Limb (tissue), 2 donors: Measurements from ENCODE around the gene CREB3L2.
"Not testable (repeated sequence)": the region's sequence is repeated elsewhere in the genome, so short reads cannot be mapped to it uniquely, and the experiment has no call there.

Source experiments
- DNase-seq, 2 donors: peaks; one replicate each; pipeline ENCODE4 v3.0.0-alpha.2; 2016; ENCODE audit errors: extremely low spot score in 2 of 2

The CREB3L2 gene

GRCh38 chr7:137989094-137989493 is 12.8 kb downstream of the CREB3L2 start:
- DNase-seq: peak in 1 of 2 donors; percentile 33

DNA sequence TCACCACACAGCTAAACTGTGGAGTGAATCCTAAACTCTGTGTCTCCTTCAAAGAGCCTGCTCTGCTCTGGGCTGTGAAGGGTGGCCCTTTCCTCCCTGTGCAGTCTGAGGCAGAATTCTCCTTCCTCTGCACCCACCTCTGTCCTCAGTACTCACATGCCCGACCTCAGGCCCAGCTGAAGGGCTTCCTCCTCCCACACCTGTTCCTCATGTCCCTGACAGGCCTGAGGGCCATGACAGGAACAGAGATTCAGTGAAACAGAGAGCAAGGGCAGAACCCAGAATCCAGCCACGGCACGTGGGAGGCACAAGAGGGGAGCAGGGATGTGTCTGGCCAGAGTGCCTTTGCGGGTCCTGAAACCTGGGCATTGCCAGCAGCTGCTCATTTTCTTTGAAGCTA is 13.9 kb downstream of the CREB3L2 start:
- DNase-seq: no peak

DNA sequence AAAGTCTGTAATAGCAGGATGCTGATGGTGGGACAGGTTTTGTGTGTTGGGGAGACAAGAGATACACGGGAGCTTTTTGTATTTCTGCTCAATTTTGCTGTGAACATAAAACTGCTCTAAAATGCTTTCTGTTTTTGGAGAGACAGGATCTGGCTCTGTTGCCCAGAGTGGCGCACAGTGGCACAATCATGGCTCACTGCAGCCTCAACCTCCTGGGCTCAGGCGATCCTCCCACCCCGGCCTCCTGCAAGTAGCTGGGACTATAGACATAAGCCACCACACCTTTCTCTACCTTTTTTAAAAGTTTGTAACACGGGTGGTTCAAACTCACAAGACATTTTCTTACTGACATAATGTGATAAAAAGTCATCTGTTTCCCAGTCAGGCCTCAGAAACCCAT is 14.3 kb downstream of the CREB3L2 start:
- no peak for DNase-seq

GRCh38 chr7:137987018-137987349 is 14.9 kb downstream of the CREB3L2 start:
- no peak for DNase-seq

- no peak for DNase-seq
Observed at GRCh38 chr7:137986252-137987017, 15.5 kb downstream of the CREB3L2 start.

DNA sequence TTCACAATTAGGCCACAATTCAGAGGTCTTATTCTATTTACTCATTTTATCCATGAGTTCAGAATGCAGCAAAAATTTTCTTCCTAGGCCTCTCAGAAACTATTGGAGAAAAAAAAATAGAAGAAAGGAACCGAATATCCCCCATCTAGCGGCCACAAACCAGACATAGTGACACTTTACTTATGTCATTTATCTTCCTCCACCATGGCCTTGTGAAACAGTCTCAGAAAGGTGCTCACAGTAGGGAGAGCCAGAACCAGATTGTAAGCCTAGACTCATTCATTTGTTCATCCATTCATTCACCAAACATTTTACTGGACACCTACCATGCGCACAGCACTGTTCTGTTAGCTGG is 16.0 kb downstream of the CREB3L2 start:
- no peak for DNase-seq

DNA sequence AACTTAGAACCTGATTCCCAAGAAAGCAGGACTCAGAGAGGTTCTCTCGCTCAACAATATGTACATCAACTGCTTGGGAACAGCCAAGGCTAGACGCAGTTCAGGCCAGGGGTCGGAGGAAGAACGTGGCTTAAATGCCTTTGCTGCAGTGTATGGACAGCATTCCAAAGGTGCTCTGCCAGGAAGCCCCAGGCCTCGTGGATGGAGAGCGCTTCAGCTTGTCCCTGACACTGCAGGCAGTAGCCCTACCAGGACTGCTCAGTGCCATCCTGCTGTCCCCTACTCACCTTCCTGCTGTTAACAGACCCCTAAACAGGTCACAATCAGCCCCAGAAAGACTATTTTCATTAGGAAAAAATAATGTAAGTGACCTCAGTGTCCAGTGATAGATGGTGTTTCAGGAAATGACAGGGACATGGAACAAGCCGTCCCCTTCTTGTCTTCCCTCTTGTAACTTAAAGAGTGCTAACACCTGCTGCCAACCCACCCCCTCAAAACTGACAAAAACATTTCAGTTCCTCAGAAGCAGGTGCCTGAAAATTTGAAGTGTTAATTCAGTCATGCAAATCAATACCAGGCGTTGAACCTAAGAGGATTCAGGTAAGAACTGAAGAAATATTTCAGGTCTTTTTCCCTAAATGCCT is 16.5 kb downstream of the CREB3L2 start:
- DNase-seq: no peak

- no peak for DNase-seq
Observed at GRCh38 chr7:137984181-137985041, 17.5 kb downstream of the CREB3L2 start.

DNA sequence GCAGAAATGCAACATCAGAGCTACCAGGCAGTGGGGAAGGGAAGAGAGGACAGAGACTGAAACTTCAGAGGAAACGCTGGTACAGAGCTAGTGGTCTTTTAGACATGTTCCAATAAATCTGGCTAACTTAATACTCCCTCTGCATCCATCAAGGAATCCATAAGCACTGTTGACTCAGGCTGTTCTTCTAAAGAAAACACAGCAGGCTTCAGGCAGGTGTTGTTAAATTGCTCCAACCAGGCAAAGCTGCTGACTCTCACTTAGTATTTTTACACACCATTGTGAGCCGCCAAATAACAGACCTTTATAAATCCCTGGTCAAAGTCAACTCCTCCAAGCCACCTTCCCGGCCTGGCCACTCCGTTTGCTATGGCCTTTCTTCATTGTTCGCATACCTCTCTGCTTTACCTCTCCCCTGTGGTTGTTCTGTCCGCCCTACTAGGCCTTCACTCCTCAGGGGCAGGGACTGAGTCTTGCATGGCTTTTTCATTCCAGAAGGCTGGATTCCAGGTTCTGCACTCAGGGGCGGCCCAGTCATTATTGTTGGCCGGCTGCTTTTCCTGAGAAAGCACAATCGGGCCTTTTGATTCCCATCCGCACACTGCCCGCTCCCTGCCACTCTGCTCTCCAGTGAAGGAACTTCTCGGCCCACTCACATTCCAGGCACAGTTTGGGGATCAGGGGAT is 18.4 kb downstream of the CREB3L2 start:
- DNase-seq: peak in 1 of 2 donors; percentile 51

- DNase-seq: not testable (repeated sequence)
Observed at GRCh38 chr7:137982394-137982793, 19.5 kb downstream of the CREB3L2 start.

DNA sequence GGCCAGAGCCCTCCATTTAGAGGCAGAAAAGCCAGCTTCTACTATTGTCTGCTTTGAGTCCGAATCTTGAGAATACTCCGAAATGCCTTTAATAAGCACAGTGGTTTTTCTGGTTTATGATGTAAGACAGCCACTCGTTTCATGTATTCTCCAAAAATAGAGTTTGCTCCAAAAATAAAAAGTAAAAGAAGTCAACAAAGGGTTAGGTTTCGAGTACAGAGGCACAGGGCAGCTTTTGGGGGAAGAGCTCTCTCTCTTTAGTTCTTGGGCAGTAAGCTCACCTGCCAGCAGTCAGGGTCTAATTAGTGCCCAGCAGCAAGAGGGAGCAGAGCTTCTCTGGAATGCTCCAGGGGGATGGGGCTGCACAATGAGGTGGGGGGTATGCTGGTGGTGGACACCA is 20.2 kb downstream of the CREB3L2 start:
- DNase-seq: no peak

DNA sequence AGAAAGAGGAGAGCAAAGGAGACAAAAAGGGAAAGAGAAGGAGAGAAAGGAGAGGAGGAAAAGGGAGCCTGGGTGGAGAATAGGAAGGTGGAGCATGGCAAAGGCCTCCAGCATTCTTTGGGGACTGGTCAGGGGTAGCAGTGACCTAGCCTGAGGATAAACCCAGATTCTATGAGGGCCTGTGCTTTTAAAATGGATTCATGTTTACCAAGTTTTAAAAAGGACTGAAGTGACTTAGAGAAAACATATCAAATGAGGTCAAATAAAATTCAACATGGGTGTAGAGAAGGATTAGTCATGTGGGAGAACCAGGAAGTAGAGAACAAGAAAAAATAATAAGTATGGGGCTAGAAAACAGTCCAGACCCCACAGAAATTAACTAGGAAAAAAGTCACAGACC is 20.7 kb downstream of the CREB3L2 start:
- no peak for DNase-seq

DNA sequence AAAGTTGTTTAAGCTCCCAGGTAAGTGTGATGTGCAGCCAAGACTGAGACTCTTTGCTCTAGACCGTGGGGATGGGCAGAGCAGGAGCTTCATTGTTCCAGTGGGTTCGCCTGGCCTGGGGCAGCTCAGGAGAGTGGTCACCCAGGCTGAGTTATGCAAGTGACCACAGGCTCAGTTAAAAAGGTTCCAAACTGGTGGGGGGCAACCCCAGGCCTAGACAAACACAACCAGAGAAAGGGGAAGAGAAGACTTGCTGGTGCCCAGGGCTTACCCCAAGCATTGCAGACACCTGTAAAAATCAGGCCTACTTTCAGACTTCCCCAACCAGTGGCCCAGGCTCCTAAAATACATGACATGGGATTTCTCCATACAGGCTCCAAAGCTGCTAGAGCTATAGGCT is 21.6 kb downstream of the CREB3L2 start:
- DNase-seq: no peak

DNA sequence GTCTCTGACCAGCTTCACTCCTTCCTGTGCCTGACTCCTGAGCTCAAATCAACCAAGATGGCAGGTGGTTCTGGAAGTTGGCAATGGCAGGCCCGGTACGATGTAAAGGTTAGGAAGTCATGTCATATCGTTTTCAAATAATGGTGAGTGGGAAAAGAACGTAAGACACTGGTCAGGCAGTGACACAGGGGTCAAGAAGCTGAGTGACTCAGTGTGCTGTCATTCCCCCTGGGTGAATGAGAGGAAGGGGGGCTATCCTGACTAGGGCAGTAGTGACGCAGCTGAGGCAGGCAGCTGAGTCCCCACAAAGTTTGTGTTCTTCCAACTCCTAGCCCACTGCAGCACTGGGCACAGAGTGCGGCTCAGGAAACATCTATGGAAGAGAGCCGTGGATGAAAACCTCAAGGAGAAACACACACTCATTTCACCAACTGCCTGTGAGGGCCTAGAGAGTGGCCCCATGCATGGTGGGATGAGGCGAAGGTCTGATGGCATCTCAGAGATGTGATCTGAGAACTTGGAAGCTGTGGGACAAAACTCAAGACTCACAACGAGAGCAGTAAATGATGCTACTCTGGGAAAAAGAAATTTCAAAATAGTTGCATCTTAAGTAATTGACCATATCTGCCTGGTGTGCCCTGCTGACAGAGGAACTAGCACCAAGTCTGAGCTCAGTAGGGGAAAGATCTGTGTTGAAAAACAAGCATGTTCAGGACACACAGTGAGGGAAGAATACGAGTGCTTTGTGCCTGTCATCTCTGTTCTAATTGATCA is 23.2 kb downstream of the CREB3L2 start:
- no peak for DNase-seq

GRCh38 chr7:137977173-137977572 is 24.7 kb downstream of the CREB3L2 start:
- DNase-seq: no peak

DNA sequence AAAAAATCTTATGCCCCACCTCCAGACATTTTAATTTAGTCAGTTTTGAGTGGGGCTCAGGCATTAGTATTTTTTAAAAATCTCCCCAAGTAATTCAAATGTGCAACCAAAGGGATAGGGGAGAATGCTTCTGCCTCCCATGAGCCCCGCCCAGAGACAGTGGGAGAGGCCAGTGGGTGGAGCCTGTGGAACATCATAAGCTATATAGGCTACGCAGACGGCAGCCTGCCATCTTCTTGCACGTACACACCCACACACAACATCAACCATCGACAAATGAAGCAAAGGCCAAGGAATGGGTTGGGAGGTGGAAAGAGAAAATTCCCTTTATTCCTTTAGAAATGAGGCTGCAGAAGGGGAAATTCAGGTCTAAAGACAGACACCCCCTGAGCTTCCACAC is 25.2 kb downstream of the CREB3L2 start:
- DNase-seq: no peak

DNA sequence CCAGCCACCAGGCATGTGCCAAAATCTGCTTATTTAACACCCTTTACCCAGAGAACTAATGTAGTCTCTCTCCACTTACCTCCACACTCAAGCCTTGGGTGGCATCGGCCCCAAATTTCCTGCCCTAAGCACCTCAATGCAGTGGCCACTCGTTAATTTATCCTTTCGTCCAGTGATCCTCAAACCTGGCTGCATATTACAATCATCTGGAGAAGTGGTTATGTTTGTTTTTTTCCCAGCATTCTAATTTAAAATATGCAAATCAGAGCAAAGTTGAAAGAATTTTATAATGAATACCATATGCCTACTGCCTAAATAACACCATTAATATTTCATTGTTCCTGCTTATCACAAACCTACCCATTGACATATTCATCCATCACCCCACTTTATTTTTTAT is 25.7 kb downstream of the CREB3L2 start:
- no peak for DNase-seq

GRCh38 chr7:137975768-137976167 is 26.1 kb downstream of the CREB3L2 start:
- DNase-seq: peak in 1 of 2 donors; percentile 5

GRCh38 chr7:137975221-137975620 is 26.7 kb downstream of the CREB3L2 start:
- DNase-seq: no peak

DNA sequence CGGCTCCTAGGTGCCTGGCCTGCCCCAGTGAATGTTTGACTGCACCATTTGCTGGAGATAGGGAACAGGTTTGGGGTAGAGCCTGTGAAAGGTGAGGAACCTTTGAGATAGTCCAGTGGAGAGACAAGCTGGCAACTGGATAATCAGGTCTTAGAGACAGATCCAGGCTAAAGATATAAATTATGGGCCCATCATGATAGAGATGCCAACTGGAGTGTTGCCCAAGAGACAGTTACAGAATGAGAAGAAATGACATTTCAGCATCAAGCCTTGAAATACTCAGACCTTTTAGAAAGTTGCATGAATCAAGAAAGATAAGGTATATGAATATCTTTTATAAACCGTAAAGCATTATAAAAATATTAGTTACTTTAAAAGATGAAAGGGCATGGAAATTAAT is 27.1 kb downstream of the CREB3L2 start:
- no peak for DNase-seq
